GDM1 (cell line): ENCODE results near the gene XXYLT1.

ENCODE experiments used
- DNase-seq: peaks from one replicate; lab custom pipeline; 2025; lab: John Stamatoyannopoulos, UW

The XXYLT1 gene

DNA sequence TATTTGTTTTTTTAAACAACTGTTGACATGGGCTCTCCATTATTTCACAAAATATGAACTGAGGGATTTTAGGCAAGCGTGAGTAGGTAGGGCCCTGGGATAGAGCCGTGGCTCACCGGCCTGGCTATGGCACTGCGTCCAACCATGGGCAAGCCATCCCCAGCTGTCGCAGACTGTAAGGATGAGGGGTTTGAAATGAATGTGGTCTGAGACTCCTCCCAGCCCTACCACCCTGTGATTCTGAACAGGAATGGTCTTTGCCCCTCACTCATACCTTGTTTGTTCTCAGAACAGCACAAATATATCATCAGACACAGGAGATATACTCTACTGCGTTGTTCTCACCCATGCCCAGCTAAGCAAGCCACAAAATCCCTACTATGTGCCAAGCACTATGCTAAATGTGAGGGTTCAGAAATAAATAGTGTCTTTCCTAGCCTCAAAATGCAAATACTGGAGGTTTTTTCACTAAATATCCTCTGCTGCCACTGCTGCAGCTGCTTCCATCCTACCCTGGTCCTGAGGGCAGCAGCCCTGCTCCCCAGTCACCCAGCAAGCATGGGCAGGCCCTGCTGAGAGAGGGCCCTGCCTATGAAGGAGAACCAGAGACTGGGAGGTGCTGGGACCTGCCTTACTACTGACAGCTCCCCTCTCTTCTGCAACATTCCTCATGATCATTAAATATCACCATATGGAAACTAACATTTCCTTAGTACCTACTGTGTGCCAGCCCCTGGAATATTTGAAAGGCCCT is 102.8 kb downstream of the XXYLT1 start:
- DNase-seq: no peak

DNA sequence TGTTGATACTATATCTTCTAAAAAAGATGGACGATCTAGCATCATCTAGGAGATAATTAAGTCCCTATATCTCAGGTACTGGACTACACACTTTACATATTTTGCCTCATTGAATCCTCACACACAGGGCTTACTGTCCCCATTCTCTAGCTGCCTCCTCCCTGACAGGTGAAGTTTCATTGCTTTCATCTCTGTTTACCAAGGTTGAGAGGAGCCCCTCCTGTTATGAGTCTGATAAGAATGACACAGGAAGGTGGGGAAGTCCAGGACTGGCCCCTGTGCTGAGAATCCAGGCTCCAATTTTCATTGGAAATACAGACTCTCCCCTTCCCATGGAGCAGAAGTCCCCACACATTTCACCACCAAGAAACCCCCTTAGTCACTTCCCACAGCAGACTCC is 105.2 kb downstream of the XXYLT1 start:
- no peak for DNase-seq

DNA sequence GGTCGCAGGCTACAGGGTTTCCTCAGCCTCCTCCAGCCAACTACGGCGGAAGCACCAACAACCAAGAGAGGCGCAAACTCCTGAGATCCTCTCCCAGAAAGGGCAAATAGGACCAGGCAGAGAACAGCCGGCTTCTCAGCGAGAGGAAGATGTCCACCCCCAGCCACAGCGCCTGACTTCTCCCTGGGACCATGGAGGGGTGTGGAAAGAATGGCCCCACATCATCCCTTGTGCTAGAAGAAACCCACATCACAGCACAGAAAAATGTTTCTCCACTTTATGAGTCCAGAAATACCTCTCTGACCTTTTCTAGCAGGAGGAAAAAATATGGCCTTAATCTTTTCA is 105.7 kb downstream of the XXYLT1 start:
- no peak for DNase-seq

DNA sequence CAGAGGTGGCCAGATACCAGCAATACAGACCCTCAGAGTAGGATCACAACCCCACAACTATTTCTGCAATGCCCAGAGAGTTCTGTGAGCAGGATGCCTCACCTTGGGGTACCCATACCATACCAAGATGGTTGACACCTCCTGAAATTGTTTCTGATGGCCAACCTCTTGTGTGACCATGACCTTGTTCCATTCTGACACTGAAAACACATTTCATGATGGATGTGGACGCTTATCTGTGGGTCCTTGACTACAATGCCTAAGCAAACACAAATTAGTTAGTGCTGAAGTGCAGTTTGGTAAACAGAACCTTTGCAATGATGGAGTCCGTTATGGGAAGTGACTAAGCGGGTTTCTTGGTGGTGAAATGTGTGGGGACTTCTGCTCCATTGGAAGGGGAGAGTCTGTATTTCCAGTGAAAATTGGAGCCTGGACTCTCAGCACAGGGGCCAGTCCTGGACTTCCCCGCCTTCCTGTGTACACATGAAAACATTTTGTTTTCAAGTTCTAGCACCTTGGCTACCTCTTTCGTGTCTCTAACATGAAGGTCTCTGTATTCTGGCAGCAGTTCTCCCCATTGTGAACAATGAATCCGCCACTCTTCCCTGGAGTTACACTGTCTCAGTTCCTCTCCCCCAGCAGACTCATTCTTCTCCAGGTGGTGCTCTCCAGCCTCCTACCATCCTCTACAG is 106.2 kb downstream of the XXYLT1 start:
- no peak for DNase-seq

DNA sequence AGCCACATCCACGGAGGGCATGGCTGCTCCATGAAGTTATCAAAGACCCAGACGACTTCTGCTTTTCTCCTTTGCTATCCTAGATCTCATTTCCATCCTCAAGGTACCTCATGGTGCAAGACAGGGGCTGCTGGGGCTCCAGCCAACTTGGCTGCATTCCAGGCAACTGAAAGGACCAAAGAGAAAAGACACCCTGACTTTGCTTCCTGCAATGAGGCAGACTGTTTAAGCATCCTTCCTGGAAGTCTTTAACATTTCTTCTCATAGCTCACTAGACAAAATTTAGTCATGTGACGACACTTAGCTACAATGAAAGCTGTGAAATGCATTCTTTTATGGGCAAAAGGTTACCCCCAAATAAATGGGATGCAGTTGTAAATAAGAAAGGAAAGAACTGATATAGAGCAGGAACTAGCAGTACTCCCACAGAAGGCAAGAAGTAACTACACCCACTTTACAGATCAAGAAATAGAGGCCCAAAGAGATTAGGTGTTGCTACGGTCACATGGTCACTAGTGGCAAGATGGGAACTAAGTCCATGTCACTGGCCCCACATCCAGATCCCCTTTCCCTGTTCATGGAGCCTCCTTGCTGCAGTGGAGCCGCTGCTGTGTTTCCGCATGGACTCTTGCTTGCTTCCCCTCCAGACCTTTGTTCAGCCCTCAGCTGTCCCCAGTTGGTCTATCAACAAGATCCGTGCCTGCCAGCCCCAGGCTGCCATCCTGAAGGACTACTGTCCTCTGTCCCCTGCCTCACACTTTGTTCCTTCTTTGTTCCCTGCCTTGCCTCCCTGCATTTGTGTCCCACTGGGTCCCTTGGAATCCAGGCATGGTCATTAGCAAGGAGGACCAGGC is 107.0 kb downstream of the XXYLT1 start:
- DNase-seq: no peak

DNA sequence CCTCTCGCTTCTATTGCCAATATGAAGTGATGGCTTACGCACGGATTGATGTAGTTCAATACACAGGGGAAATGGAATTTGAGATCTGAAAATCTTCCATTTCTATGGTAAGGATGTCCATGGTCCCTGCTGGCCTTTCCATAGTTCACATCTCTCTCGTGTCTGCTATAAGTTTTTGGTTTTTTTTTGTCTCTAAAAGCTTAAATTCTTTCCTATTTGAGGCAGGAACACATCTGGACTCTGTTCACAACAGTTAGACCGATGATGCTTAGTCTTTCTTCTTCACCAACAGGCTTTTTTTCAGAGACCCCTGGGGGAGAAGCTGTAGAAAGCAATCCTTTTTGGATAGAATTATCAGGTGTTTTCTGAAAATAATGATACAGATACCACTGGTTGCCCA is 108.1 kb downstream of the XXYLT1 start:
- no peak for DNase-seq

DNA sequence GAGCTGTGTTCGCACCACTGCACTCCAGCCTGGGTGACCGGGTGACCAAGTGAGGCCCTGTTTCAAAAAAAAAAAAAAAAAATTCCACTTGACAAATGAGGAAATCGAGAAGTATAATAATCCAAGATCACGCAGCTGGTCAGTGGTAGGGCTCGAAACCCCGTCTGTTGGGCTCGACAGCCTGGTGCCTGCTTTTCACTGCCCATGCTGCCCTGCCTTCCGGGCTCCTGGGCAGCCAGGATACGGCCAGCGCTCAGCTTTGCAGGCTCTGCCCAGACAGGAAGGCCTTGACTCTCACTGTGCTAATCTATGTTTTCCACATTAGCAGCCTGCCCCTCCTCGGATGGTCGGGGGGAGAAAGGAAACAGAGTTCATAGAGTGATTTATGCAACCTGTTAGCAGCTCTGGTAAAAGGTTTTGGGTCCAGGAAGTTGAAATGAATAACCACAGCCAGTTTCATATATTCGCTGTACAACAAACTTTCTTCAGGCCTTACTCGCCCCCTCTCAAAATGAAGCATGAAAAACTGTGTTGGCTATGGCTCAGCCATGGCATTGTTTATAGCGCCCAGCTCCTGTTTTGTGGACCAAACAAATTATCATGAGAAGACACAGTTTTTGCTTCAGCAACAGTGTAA is 108.8 kb downstream of the XXYLT1 start:
- peak; percentile 94 for DNase-seq

DNA sequence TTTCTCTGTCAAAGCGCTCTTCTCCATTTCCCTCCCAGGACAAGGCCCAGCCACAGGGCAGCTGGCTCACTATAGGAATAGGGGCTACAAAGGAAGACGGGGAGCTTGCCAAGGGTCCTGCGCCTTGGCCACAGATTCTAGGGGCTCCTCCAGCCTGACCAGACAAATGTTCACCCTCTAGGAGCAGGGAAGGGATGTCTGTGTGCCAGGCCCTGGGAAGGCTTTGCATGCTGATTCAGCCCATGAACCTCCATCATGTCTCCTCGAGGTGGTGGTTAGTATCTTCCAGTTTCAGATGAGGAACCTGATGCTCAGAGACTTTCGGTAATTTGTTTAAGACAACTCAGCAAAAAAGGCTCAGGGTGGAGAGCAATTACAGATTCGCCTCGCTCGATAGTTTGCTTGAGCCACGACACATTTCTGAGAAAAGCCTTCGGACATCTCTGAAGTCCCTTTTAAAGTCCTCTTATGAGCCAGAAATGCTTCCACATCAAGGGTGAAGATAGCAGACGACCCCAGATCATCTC is 110.0 kb downstream of the XXYLT1 start:
- no peak for DNase-seq

DNA sequence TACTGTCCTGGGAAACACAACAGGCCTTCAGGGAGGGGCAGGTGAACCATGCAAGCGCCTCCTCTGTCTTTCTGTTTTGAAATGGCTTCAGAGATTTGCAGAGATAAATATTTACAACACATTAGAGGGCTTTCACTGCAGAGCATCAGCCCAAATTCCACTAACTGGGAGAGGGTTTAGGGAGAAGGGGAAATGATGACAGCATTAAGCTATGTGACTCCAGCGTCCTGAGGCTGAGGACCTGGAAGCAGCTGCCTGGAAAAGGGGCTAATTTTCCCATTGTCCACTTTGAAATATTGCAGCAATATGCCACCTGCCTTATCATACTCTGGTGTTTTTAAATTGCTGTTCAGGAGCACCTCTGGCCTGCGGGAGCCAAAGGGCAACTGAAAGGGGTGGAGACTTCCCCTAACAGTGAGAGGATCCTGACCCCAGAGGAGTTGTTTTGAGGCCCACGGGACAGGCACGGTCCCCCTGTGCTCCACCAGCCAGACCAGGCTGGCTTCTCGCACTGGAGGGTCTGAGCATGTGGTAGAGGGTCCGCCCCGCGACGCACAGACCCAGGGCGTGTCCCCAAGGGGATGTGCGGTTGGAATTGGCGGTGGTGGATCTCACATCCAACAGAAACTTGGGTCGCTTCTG is 110.6 kb downstream of the XXYLT1 start:
- DNase-seq: no peak

DNA sequence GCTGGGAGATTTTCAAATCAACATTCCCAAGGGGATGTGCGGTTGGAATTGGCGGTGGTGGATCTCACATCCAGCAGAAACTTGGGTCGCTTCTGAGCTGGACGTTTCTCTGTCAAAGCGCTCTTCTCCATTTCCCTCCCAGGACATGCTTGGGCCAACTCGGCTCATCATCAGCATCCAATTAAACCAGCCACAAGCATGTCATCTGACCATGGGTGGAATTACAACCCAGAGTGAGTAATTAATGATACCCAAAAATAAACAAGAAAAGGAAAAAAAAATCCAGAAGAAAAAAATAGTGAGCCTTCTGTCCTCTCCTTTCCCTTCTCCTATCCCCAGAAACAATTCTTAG is 111.2 kb downstream of the XXYLT1 start:
- DNase-seq: no peak

DNA sequence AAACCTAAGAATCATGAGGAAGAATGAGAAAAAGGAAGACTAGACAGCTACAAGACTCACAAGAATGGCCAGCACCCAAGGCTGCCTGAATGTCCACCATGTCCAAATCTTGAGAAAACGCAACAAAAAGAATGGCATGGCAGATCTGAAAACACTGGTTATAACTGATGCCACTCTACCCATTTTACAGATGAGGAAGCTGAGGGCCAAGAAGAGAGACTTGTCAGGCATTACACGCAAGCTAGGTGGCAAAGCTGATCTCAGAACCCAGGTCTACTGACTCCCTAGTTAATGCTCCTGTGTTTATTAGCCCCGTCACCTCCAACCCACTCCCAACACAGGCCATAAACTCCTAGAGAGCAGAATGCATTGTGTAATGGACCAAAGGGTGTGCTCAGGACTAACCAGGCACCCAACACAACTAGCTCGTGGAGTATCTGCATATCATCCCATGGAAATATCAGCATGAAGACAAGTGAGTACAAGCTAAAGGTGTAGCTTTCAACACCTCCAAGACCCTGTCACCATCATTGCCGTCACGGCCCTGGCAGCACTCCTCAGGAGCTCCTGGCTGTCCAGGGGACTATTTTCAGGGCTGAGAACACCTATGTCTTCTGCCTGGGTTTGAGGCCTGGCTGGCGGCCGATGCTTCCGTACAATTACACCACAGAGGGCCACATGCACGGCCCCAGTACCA is 111.7 kb downstream of the XXYLT1 start:
- no peak for DNase-seq

DNA sequence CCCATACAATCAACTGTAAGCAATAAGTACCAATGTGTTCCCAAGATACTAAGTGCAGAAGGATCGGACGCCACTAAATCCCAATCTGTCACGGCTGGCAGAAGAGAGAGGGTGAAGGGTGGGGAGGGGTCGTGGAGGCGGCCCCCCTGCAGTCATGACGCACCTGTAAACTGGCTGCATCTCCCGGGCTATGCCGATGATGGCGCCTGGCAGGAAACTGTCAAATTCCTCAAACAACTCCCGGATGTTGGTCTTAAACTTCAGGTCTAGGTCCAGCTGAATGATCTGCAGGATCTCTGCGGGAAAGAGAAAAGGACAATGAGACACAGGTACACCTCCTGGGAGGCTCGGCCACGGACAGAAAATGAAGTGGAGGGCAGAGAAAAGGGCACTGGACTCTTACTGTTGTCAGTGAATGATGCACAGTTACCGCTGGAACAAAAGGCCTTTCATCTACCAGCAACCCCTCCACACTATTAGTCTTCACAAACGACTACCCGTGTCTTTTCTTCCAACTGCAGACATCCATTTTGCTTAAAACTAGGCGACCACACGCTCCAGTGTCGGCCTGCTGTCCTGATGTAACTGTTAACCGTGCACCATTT is 114.6 kb downstream of the XXYLT1 start:
- no peak for DNase-seq

DNA sequence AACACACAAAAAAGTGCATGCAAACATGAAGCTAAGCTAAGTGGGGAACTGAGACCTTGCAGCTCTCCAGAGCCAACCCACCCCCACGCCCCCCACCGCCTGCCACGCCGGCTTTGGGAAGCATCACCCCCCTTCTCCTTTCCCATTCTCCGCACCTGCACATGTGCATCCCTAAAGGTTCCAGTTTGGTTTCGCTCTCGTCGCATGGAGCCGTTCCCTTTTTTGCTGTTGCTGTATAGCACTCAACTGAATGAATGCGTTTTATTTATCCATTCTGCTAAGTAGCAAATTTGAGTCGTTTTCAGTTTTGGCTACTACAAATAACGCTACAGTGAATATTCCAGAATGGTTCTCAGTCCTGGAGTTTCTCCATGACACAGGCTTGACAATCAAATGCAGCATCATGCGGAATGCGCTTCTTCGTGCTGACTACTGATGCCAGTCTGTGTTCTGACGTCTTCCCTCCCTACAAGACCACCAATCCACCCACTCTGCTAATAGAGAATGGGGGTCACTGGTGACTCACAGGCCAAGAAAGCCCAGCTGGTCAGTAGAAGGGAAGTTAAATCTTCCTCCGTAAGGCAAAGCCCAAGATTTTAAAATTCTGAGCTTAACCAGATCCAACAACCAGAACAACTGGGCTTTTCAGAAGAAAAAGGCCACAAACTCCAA is 115.3 kb downstream of the XXYLT1 start:
- DNase-seq: no peak

DNA sequence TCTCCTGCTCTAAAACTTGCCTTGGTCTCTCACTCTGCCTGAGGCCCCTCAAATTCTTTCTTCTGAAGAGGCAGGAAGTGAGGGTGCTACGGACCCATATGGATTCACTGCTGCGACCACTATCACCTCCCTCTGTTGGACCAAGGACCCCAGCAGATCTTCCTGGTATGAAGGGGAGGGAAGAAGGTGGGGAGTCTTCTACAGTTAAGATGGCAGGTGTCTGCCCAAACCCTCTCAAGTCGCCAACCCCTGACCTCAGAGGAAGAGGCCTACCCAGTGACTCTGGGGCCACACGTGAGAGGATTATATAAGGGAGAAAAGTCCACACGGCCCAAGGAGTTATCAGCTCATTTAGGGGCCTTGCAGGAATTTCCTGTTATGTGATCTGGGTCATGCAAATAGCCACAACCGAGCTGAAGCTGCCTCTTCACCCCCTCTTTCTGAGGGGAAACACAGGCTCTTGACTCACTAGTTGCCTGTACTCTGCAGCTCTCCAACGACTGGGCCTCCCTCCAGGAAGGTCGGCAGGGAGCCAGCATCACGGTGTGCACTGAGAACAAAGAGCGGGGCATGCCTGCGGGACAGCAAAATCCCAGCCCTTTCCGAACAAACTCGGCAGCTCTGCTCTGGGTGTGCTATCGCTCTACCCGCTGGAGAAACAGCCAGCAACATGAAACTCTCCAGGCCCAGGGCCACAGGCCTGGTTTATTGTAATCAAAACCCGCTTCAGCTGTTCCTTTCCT is 116.0 kb downstream of the XXYLT1 start:
- peak; percentile 87 for DNase-seq

DNA sequence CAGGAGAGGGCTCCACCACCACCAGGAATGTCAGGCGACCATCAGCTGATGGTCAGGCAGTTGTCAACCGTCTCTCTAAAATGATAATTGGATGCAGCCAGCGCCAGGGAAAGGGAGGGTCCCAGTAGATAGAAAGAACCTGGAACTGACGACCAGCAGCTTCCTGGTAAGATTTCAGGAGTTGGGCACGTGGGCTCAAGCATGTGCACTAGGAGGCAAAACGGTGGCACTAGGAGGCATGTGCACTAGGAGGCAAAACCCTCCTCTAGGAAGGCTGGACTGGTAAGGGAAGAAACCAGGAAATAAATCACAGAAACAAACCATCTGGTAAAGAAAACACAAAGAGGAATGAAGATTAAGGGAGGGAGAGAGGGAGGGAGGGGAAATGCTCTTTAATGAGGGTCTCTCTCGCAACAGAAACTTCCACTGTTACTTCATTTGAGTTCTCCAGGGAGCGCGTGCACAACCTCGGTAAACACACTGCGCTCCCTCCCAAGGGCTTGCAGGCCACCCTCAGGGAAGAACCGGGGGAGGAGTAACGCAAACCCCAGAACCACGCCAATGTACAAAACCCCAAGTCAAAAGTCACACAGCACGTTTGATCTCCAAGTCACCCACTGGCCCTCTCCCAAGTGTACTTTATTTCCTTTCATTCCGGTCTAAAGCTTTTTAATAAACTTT is 116.7 kb downstream of the XXYLT1 start:
- no peak for DNase-seq

DNA sequence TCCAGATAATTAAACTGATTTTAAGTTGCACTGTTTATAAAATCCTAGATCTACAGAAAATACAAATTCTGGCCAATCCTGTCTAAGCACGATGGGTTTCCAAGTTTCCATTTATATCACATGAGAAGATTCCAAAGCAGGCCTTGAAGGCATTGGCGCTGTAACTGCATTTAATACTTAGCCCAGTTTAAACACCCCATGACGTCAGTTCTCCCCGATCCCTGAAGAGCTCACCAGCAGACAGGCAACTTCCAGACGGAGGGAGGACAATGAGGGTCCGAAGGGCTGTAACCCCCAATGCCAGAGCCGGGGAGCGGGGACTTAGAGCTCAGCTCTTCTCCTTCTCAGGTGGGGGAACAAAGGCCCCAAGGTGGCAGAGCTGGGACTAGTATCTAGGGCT is 117.3 kb downstream of the XXYLT1 start:
- DNase-seq: no peak

DNA sequence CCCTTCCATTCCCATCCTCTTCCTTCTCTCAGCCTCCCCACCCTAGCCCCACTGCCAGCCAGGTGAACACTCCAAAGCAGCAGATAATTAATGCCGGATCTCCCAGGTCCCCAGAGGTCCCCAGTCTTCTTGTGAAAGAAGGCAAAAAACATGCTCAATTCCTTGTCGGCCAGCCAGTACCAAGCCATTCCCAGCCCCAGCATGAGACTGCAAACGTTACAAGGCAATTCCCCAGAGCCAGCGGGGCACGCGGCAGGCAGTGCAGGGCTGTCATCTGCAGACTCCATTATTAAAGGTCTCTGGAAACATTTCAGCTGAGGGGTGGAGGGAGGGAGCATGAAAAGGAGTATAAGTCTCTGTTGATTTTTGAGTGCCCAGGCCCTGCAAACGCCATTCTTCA is 117.8 kb downstream of the XXYLT1 start:
- no peak for DNase-seq

DNA sequence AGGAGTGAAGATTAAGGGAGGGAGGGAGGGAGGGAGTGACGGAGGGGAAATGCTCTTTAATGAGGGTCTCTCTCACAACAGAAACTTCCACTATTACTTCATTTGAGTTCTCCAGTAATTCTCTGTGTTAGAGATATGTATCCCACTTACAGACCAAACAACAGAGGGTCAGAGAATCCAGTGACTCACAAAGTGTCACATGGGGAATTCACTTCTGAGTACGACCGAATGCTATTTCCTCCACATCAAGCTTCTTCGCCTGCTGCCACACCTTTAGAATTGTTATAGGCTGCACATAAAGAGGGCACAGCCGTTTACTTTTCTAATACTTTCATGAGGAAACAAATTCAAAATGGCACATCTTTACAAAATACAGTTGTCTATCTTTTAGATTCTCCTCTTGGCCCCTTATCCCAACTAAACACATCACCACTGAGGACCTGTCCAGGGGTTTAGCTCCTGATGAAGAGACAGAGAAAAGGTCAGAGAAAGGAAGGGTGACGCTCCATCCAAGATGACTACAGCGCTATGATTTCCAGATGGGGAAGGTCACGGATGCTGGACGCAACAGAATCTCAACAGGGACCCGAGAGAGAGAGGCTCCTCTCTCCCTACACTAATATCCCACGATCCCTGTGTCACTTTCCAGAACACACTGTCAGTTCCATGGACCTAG is 119.0 kb downstream of the XXYLT1 start:
- DNase-seq: no peak
